ENCODE results near the gene MADCAM1.

DNA sequence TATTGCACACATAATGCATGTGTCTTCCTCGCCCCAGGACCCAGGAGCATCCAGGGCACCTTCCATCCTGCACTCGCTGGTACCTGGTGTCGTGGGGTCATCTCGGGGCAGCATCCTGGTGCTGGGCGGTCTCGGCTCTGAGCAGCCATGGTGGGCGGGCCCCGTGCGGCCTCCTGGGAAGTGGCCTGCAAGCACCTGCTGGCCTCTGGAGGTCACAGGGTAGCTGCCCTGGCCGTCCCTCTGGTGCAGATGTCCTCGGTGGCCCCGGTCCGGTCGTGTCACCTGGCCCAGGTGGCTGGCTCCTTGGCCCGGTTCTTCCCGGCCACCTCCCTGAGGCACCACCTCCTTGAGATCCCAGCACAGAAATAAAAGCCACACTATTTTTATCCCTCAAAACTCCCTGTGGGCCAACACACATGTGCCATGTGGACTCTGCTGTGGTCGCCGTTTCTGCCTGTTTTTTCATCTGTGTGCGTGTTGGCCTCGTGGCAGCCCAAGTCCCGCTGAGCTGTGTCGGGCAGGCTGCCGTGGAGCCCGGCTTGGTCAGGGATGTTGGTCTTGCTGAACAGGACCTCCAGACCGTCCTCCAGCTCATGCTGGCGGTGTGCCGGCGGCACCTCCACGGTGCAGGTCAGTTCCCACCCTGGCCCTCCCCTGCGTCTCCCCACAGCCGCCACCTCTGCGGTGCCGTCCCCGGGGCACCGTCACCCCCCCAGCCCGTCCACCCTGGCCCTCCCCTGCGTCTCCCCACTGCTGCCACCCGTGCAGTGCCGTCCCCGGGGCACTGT, 42.5 kb downstream of the MADCAM1 start:
- TF ChIP-seq, protein P1, sequence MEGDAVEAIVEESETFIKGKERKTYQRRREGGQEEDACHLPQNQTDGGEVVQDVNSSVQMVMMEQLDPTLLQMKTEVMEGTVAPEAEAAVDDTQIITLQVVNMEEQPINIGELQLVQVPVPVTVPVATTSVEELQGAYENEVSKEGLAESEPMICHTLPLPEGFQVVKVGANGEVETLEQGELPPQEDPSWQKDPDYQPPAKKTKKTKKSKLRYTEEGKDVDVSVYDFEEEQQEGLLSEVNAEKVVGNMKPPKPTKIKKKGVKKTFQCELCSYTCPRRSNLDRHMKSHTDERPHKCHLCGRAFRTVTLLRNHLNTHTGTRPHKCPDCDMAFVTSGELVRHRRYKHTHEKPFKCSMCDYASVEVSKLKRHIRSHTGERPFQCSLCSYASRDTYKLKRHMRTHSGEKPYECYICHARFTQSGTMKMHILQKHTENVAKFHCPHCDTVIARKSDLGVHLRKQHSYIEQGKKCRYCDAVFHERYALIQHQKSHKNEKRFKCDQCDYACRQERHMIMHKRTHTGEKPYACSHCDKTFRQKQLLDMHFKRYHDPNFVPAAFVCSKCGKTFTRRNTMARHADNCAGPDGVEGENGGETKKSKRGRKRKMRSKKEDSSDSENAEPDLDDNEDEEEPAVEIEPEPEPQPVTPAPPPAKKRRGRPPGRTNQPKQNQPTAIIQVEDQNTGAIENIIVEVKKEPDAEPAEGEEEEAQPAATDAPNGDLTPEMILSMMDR (IDR thresholded peaks at IDR 0.05) = no peak
- no peak for TF ChIP-seq EP300 (IDR thresholded peaks at IDR 0.05)
- no peak for TF ChIP-seq POLR2A (IDR thresholded peaks at IDR 0.05)
- TF ChIP-seq POLR2AphosphoS5 (IDR thresholded peaks at IDR 0.05) = no peak
